Liver (tissue), 9 donors: Measurements from ENCODE around the gene KATNAL2. TPM values are rescaled to one million over a fixed set of nuclear protein-coding genes. Genes with fewer than 3 reads are reported as not detected.

Experiments used
- DNase-seq: peaks from one replicate; pipeline ENCODE4 v3.0.0-alpha.2; 2017; ENCODE audit warnings: low spot score
- H3K27ac ChIP-seq, 2 donors: one replicate each; pipeline ENCODE4 v1.7.0; 2013; ENCODE audit warnings: inconsistent platforms in 2 of 2, low read length in 2 of 2, control low read depth in 1 of 2, low read depth in 1 of 2, mild to moderate bottlenecking in 1 of 2
- H3K27me3 ChIP-seq, 4 donors: one replicate each; pipeline versions ENCODE4 v1.6.1 to v1.7.0; 2013; ENCODE audit warnings: low read length in 3 of 4, inconsistent platforms in 1 of 4, mild to moderate bottlenecking in 1 of 4, moderate library complexity in 1 of 4; ENCODE audit not compliant: control insufficient read depth in 4 of 4, insufficient read depth in 4 of 4
- H3K36me3 ChIP-seq, 4 donors: one replicate each; pipeline versions ENCODE4 v1.6.1 to v1.7.0; 2013; ENCODE audit warnings: low read length in 3 of 4, mild to moderate bottlenecking in 3 of 4, low read depth in 1 of 4, moderate library complexity in 1 of 4; ENCODE audit not compliant: control insufficient read depth in 4 of 4, insufficient read depth in 3 of 4
- H3K4me1 ChIP-seq, 4 donors: one replicate each; pipeline versions ENCODE4 v1.6.1 to v1.7.0; 2013; ENCODE audit warnings: low read length in 3 of 4, mild to moderate bottlenecking in 3 of 4, moderate library complexity in 1 of 4; ENCODE audit not compliant: control insufficient read depth in 4 of 4, insufficient read depth in 4 of 4
- H3K4me3 ChIP-seq, 3 donors: one replicate each; pipeline versions ENCODE4 v1.6.1 to v1.7.0; 2013; ENCODE audit warnings: low read length in 3 of 3, control low read depth in 1 of 3, low read depth in 1 of 3, mild to moderate bottlenecking in 1 of 3
- H3K9ac ChIP-seq, 2 donors: one replicate each; pipeline ENCODE4 v1.7.0; 2013; ENCODE audit warnings: low read length in 2 of 2, mild to moderate bottlenecking in 2 of 2, moderate library complexity in 2 of 2, control low read depth in 1 of 2, low read depth in 1 of 2
- H3K9me3 ChIP-seq, 4 donors: one replicate each; pipeline versions ENCODE4 v1.6.1 to v1.7.0; 2013; ENCODE audit warnings: low read length in 3 of 4; ENCODE audit not compliant: control insufficient read depth in 4 of 4
- CTCF ChIP-seq: fragments of 150-350 bp; IDR thresholded peaks from 2 replicates; pipeline ENCODE4 v1.5.1; 2017; ENCODE audit warnings: improper control_type of control experiment, low read depth, low read length; ENCODE audit not compliant: missing input control
- EGR1 ChIP-seq, 2 donors: IDR thresholded peaks; 2 replicates each; pipeline ENCODE4 v1.6.1; 2016 to 2018; ENCODE audit warnings: antibody characterized with exemption in 2 of 2, low read depth in 2 of 2
- FOXA1 ChIP-seq: IDR thresholded peaks from 2 replicates; pipeline ENCODE4 v1.6.1; 2016; ENCODE audit warnings: antibody characterized with exemption
- FOXA2 ChIP-seq: IDR thresholded peaks from 2 replicates; pipeline ENCODE4 v1.6.1; 2016; ENCODE audit warnings: antibody characterized with exemption
- GABPA ChIP-seq, 2 donors: IDR thresholded peaks in 1 of 2; conservative IDR thresholded peaks in 1 of 2; 2 replicates each; pipeline ENCODE4 v1.6.1; 2016; ENCODE audit warnings: antibody characterized with exemption in 2 of 2, mild to moderate bottlenecking in 1 of 2, moderate library complexity in 1 of 2
- HNF4A ChIP-seq, 2 donors: conservative IDR thresholded peaks; 2 replicates each; pipeline ENCODE4 v1.6.1; 2016; ENCODE audit warnings: antibody characterized with exemption in 2 of 2, mild to moderate bottlenecking in 2 of 2
- HNF4G ChIP-seq: IDR thresholded peaks from 2 replicates; pipeline ENCODE4 v1.6.1; 2016; ENCODE audit warnings: antibody characterized with exemption
- JUND ChIP-seq, 2 donors: IDR thresholded peaks; 2 replicates each; pipeline ENCODE4 v1.6.1; 2016; ENCODE audit warnings: antibody characterized with exemption in 2 of 2
- MAX ChIP-seq: IDR thresholded peaks from 2 replicates; pipeline ENCODE4 v1.6.1; 2016; ENCODE audit warnings: antibody characterized with exemption
- NR2F2 ChIP-seq: IDR thresholded peaks from 2 replicates; pipeline ENCODE4 v1.6.1; 2016; ENCODE audit warnings: antibody characterized with exemption
- RAD21 ChIP-seq, 2 donors: IDR thresholded peaks; 2 replicates each; pipeline ENCODE4 v1.6.1; 2016; ENCODE audit warnings: antibody characterized with exemption in 2 of 2, mild to moderate bottlenecking in 2 of 2
- REST ChIP-seq: IDR thresholded peaks from 2 replicates; pipeline ENCODE4 v1.6.1; 2016; ENCODE audit warnings: antibody characterized with exemption, mild to moderate bottlenecking
- RXRA ChIP-seq, 2 donors: IDR thresholded peaks; 2 replicates each; pipeline ENCODE4 v1.6.1; 2017 to 2018; ENCODE audit warnings: antibody characterized with exemption in 2 of 2, mild to moderate bottlenecking in 1 of 2
- SP1 ChIP-seq: IDR thresholded peaks from 2 replicates; pipeline ENCODE4 v1.6.1; 2018; ENCODE audit warnings: antibody characterized with exemption, mild to moderate bottlenecking
- TAF1 ChIP-seq: conservative IDR thresholded peaks from 2 replicates; pipeline ENCODE4 v1.6.1; 2016; ENCODE audit warnings: antibody characterized with exemption, mild to moderate bottlenecking
- YY1 ChIP-seq: IDR thresholded peaks from 2 replicates; pipeline ENCODE4 v1.6.1; 2016; ENCODE audit warnings: antibody characterized with exemption, mild to moderate bottlenecking
- ZBTB33 ChIP-seq: IDR thresholded peaks from 2 replicates; pipeline ENCODE4 v1.6.1; 2016; ENCODE audit warnings: antibody characterized with exemption
- WGBS: extraction: QIAGEN DNeasy Blood & Tissue Kit; methylation state at CpG from one replicate; pipeline ENCODE4 v1.1.7; 2013; 5-methylcytosine and 5-hydroxymethylcytosine counted together
- polyA plus RNA-seq, 2 donors: library from polyadenylated mRNA; stranded (reverse) in 1 of 2; unstranded in 1 of 2; fragments of 200-250 nt in 1 of 2; fragments of >200 nt in 1 of 2; fragmentation: Nextera tagmentation in 1 of 2; extraction: Ambion mirVana in 1 of 2; gene quantifications; one replicate each; pipeline versions ENCODE4 v1.2.1 to v1.2.3, GENCODE V29; 2013 to 2015
- total RNA-seq, 2 donors: library from RNA; depleted of rRNA; stranded (reverse); fragments of >200 nt; gene quantifications; one replicate each; pipeline ENCODE4 v1.2.3, GENCODE V29; 2014
- TF ChIP-seq, protein P1 (sequence below): IDR thresholded peaks from 2 replicates; pipeline ENCODE4 v1.6.1; 2016; ENCODE audit warnings: antibody characterized with exemption
- donor health status: healthy.
- donor health status: healthy.
- donor health status: healthy.
- donor health status: healthy.
- donor health status: healthy.

Gene KATNAL2
- total and polyA plus RNA-seq, 4 donors = 0.42 to 4.8 (median 1.5) TPM

DNA sequence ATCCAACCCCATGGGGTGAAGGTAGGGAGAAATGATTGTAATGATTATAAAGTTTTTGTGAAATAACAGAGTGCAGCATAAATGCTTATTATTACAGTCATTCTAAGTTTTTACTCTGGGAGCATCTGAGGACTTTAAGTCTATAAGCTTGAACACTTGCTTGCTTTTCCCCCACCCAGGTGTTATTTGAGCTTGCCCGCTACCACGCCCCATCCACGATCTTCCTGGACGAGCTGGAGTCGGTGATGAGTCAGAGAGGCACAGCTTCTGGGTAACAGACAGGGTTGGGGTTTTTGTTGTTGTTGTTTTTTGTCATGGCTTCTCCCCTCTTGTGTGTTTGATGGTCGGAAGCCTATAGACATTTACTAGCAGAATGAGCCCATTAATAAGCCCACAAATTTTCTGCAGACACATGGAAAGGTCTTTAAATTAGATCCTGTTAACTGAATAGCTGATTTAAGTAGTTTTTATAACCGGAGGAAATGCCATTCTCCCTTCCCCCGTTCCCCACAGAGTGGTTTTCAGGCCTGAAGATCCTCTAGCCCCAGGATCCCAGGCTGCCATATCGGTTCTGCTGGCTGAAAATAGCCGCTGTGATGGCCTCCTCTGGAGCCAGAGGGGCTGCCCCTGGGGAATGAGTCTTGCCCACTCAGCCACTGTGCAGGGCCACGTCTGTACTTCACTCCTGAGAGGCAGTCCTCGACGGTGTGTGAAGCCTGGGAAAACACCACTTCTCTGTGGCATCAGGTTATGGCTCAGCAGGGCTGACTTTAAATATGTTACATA lies 157.9 kb downstream of the KATNAL2 start:
- Histone ChIP-seq H3K4me3 (no peak overlapping the region), H3K27ac (no peak overlapping the region), H3K9ac (no peak overlapping the region), H3K4me1 (no peaks in the 10 kb centered on the region), H3K27me3 (no peaks in the 10 kb centered on the region), H3K9me3 (no peaks in the 10 kb centered on the region), H3K36me3 (no peaks in the 10 kb centered on the region)
- WGBS = 82% methylated on average over 13 of the region's 13 CpGs
- TF ChIP-seq RXRA (IDR thresholded peaks at IDR 0.05) = no peak
- no peak for TF ChIP-seq RAD21 (IDR thresholded peaks at IDR 0.05)
- no peak for TF ChIP-seq YY1
- TF ChIP-seq SP1 = no peak
- TF ChIP-seq ZBTB33 = no peak
- no peak for TF ChIP-seq NR2F2
- TF ChIP-seq HNF4G = no peak
- no peak for TF ChIP-seq EGR1 (IDR thresholded peaks at IDR 0.05; ENCODE audit: low read depth in 2 of 2)
- no peak for TF ChIP-seq JUND (IDR thresholded peaks at IDR 0.05)
- no peak for TF ChIP-seq REST
- no peak for TF ChIP-seq TAF1
- TF ChIP-seq, protein P1, sequence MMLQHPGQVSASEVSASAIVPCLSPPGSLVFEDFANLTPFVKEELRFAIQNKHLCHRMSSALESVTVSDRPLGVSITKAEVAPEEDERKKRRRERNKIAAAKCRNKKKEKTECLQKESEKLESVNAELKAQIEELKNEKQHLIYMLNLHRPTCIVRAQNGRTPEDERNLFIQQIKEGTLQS = no peak
- no peak for TF ChIP-seq MAX
- no peak for TF ChIP-seq HNF4A (conservative IDR thresholded peaks at IDR 0.05)
- TF ChIP-seq FOXA2 = no peak
- no peak for TF ChIP-seq FOXA1
- no peak for TF ChIP-seq CTCF
- no peak for TF ChIP-seq GABPA (IDR thresholded peaks at IDR 0.05 in 1 of 2, conservative IDR thresholded peaks at IDR 0.05 in 1 of 2)
- DNase-seq = no peak
